ENCODE data around the gene PKLR. TPM values are rescaled to one million over a fixed set of nuclear protein-coding genes. Genes with fewer than 3 reads are reported as not detected.

PKLR gene
- total and polyA plus RNA-seq, 4 donors: 10.4 to 56.1 (median 40.6) TPM

- TF ChIP-seq FOXA1 (IDR thresholded peaks at IDR 0.05) (no peak), CTCF (IDR thresholded peaks at IDR 0.05; ENCODE audit: low read depth, low read length, missing input control) (no peak), ATF3 (IDR thresholded peaks at IDR 0.05) (no peak), RXRA (IDR thresholded peaks at IDR 0.05) (no peak), REST (IDR thresholded peaks at IDR 0.05) (no peak), SP1 (IDR thresholded peaks at IDR 0.05) (no peak), HNF4A (conservative IDR thresholded peaks at IDR 0.05) (no peak), JUND (IDR thresholded peaks at IDR 0.05) (no peak), GABPA (IDR thresholded peaks at IDR 0.05 in 1 of 2, conservative IDR thresholded peaks at IDR 0.05 in 1 of 2) (no peak), MAX (IDR thresholded peaks at IDR 0.05) (no peak), HNF4G (IDR thresholded peaks at IDR 0.05) (no peak), YY1 (IDR thresholded peaks at IDR 0.05) (no peak), NR2F2 (IDR thresholded peaks at IDR 0.05) (no peak), RAD21 (IDR thresholded peaks at IDR 0.05) (no peak), FOXA2 (IDR thresholded peaks at IDR 0.05) (no peak)
- Histone ChIP-seq H3K27ac (ENCODE audit: low read depth in 1 of 2, low read length in 2 of 2) (no peak overlapping the region), H3K9ac (ENCODE audit: low read depth in 1 of 2, low read length in 2 of 2) (no peak overlapping the region), H3K27me3 (ENCODE audit: control insufficient read depth in 4 of 4, insufficient read depth in 4 of 4, low read length in 3 of 4) (no peaks in the 10 kb centered on the region), H3K4me3 (ENCODE audit: low read depth in 1 of 3, low read length in 3 of 3) (no peak overlapping the region), H3K36me3 (ENCODE audit: control insufficient read depth in 4 of 4, insufficient read depth in 3 of 4, low read depth in 1 of 4, low read length in 3 of 4) (peaks cover 8 to 79% (median 64%) of the 10 kb centered on the region in 4 donors), H3K9me3 (ENCODE audit: control insufficient read depth in 4 of 4, low read length in 3 of 4) (no peaks in the 10 kb centered on the region), H3K4me1 (ENCODE audit: control insufficient read depth in 4 of 4, insufficient read depth in 4 of 4, low read length in 3 of 4) (no peaks in the 10 kb centered on the region)
- DNase-seq (ENCODE audit: low spot score): no peak
- WGBS: 84% methylated on average over 8 of the region's 8 CpGs
These were observed 38.4 kb upstream of the PKLR start for GRCh38 chr1:155339515-155340097.

GRCh38 chr1:155334962-155335361 is 33.7 kb upstream of the PKLR start:
- no peaks in the 10 kb centered on the region for H3K27me3 ChIP-seq (ENCODE audit: control insufficient read depth in 4 of 4, insufficient read depth in 4 of 4, low read length in 3 of 4)
- H3K9ac ChIP-seq (ENCODE audit: low read depth in 1 of 2, low read length in 2 of 2): no peak overlapping the region
- H3K4me3 ChIP-seq (ENCODE audit: low read depth in 1 of 3, low read length in 3 of 3): no peak overlapping the region
- H3K4me1 ChIP-seq (ENCODE audit: control insufficient read depth in 4 of 4, insufficient read depth in 4 of 4, low read length in 3 of 4): peaks cover 0 to 6% (median 2%) of the 10 kb centered on the region in 4 donors
- H3K36me3 ChIP-seq (ENCODE audit: control insufficient read depth in 4 of 4, insufficient read depth in 3 of 4, low read depth in 1 of 4, low read length in 3 of 4): peaks cover 8 to 56% (median 43%) of the 10 kb centered on the region in 4 donors
- 76% methylated on average over 1 of the region's 1 CpG for WGBS
- TF ChIP-seq TAF1 (conservative IDR thresholded peaks at IDR 0.05): no peak
- no peak for TF ChIP-seq ATF3 (IDR thresholded peaks at IDR 0.05)
- TF ChIP-seq HNF4A (conservative IDR thresholded peaks at IDR 0.05): no peak
- no peak for TF ChIP-seq RAD21 (IDR thresholded peaks at IDR 0.05)
- TF ChIP-seq RXRA (IDR thresholded peaks at IDR 0.05): no peak
- no peak overlapping the region for H3K27ac ChIP-seq (ENCODE audit: low read depth in 1 of 2, low read length in 2 of 2)
- no peaks in the 10 kb centered on the region for H3K9me3 ChIP-seq (ENCODE audit: control insufficient read depth in 4 of 4, low read length in 3 of 4)
- DNase-seq (ENCODE audit: low spot score): no peak
